ENCODE results near the gene ERBB3.
A peak's percentile ranks its signal among the peaks of the same experiment; 100 is the strongest.

DNA sequence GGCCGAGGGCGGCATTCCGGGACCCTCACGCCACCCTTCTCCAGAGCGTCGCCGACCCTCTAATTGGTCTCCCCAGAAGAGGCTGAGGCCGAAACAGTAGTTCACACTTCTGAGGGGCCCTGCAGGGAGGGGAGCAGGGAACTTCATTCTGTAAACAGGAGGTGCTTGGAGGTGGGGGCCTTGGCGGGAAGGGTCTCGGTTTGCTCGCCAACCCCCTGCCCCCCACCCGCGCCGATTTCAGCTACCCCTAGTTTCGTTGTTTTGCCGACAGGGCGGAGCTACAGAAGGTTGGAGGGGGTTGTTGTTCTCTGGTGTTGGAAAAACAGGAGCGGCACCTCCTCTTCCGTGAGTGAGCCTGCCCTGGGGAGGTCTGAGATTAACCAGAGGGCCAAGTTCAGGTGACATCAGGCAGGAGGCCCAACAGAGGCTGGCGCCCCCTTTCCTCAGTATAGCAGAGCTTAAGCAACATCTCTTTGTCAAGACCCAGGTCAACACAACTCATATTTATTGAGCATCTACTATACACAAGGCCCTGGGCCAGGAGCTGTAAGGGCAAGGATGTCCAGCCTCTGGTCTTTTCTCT lies 682 bp downstream of the ERBB3 start:
- peak; percentile 3 for TF ChIP-seq CTCF (IDR thresholded peaks at IDR 0.05; ENCODE audit: poor library complexity)
- no peak for TF ChIP-seq EZH2phosphoT487 (IDR thresholded peaks at IDR 0.05; ENCODE audit: low read depth, severe bottlenecking, unreplicated experiment)
- no peak for TF ChIP-seq EZH2 (IDR thresholded peaks at IDR 0.05; ENCODE audit: borderline replicate concordance)
